WTC11 (cell line): ENCODE data around the gene CFL1. TPM values are rescaled to one million over a fixed set of nuclear protein-coding genes. Genes with fewer than 3 reads are reported as not detected.

Experiments
- ATAC-seq: fragments of 200-7000 bp; cut with Tn5 transposase; 2 replicates; pipeline ENCODE4 v1.10.0; 2021; ENCODE audit warnings: mild to moderate bottlenecking, moderate library complexity
- CTCF ChIA-PET: fragments of 300-600 bp; sonication (Branson Sonifier 250); formaldehyde crosslinking; loops from one replicate; lab custom pipeline; 2021; ENCODE audit warnings: antibody characterized with exemption; lab: Charles Lee
- POLR2A ChIA-PET: fragments of 350-600 bp; sonication (Branson Sonifier 250); formaldehyde crosslinking; loops from one replicate; lab custom pipeline; 2021; ENCODE audit warnings: antibody characterized with exemption; lab: Charles Lee
- DNase-seq: peaks from one replicate; pipeline ENCODE4 v3.0.0; 2021; ENCODE audit warnings: low spot score
- H3K27ac Mint-ChIP-seq: 2 replicates; pipeline ENCODE4 v1.8.0; 2021; ENCODE audit warnings: mixed read lengths
- H3K27me3 Mint-ChIP-seq: 2 replicates; pipeline ENCODE4 v1.8.0; 2021; ENCODE audit warnings: low read depth, mild to moderate bottlenecking, moderate library complexity, mixed read lengths
- H3K36me3 Mint-ChIP-seq: 2 replicates; pipeline ENCODE4 v1.8.0; 2021; ENCODE audit warnings: mixed read lengths
- H3K4me1 Mint-ChIP-seq: 2 replicates; pipeline ENCODE4 v1.8.0; 2022; ENCODE audit warnings: mixed read lengths
- H3K4me3 Mint-ChIP-seq: 2 replicates; pipeline ENCODE4 v1.8.0; 2021; ENCODE audit warnings: mild to moderate bottlenecking, moderate library complexity, mixed read lengths
- H3K9me3 Mint-ChIP-seq: 2 replicates; pipeline ENCODE4 v1.8.0; 2021; ENCODE audit warnings: mixed read lengths
- CREM ChIP-seq: sonication (generic); formaldehyde crosslinking; IDR thresholded peaks from 2 replicates; pipeline ENCODE4 v1.8.1; 2022; ENCODE audit warnings: mild to moderate bottlenecking, missing genetic modification reagents, moderate library complexity
- CTCF ChIP-seq: fragments of 200-600 bp; IDR thresholded peaks from 2 replicates; pipeline ENCODE4 v1.8.0; 2022; ENCODE audit warnings: antibody characterized with exemption
- E2F4 ChIP-seq: sonication (generic); formaldehyde crosslinking; IDR thresholded peaks from 2 replicates; pipeline ENCODE4 v1.8.1; 2022; ENCODE audit warnings: low read depth, mild to moderate bottlenecking, moderate library complexity, missing genetic modification reagents, borderline replicate concordance
- E2F5 ChIP-seq: sonication (generic); formaldehyde crosslinking; IDR thresholded peaks from 2 replicates; pipeline ENCODE4 v1.8.1; 2022; ENCODE audit warnings: mild to moderate bottlenecking, moderate library complexity, missing genetic modification reagents
- ERG ChIP-seq: fragments of 250-450 bp; sonication (Bioruptor Pico); IDR thresholded peaks from 2 replicates; pipeline ENCODE4 v1.8.0; 2021; ENCODE audit warnings: mild to moderate bottlenecking
- MYBL2 ChIP-seq: sonication (generic); formaldehyde crosslinking; IDR thresholded peaks from 2 replicates; pipeline ENCODE4 v1.8.1; 2023; ENCODE audit warnings: mild to moderate bottlenecking, moderate library complexity, missing genetic modification reagents
- NR3C1 ChIP-seq: sonication (generic); formaldehyde crosslinking; conservative IDR thresholded peaks from 2 replicates; pipeline ENCODE4 v1.8.1; 2023; ENCODE audit warnings: low read depth, mild to moderate bottlenecking, missing genetic modification reagents
- OVOL2 ChIP-seq: fragments of 250-450 bp; sonication (Bioruptor Pico); IDR thresholded peaks from 2 replicates; pipeline ENCODE4 v1.9.0; 2021; ENCODE audit warnings: mild to moderate bottlenecking, borderline replicate concordance
- SMAD3 ChIP-seq: sonication (generic); formaldehyde crosslinking; IDR thresholded peaks from 2 replicates; pipeline ENCODE4 v1.8.0; 2022; ENCODE audit warnings: missing genetic modification reagents, mild to moderate bottlenecking, borderline replicate concordance
- SP1 ChIP-seq: sonication (generic); formaldehyde crosslinking; conservative IDR thresholded peaks from 2 replicates; pipeline ENCODE4 v1.8.1; 2022; ENCODE audit warnings: missing genetic modification reagents
- TEAD1 ChIP-seq: sonication (generic); formaldehyde crosslinking; IDR thresholded peaks from 2 replicates; pipeline ENCODE4 v1.8.0; 2022; ENCODE audit warnings: mild to moderate bottlenecking, missing genetic modification reagents
- ZBTB21 ChIP-seq: sonication (generic); formaldehyde crosslinking; IDR thresholded peaks from 2 replicates; pipeline ENCODE4 v1.8.1; 2023; ENCODE audit warnings: mild to moderate bottlenecking, missing genetic modification reagents, borderline replicate concordance
- ZNF219 ChIP-seq: sonication (generic); formaldehyde crosslinking; IDR thresholded peaks from 2 replicates; pipeline ENCODE4 v1.8.0; 2023; ENCODE audit warnings: missing genetic modification reagents, mild to moderate bottlenecking, borderline replicate concordance
- total RNA-seq: library from RNA; stranded (reverse); gene quantifications from 3 replicates; pipeline ENCODE4 v1.2.3, GENCODE V29; 2021
- TF ChIP-seq, protein P1 (sequence below): sonication (generic); formaldehyde crosslinking; IDR thresholded peaks from 2 replicates; pipeline ENCODE4 v1.8.0; 2022; ENCODE audit warnings: mild to moderate bottlenecking, missing genetic modification reagents
- TF ChIP-seq, protein P2 (sequence below): sonication (generic); formaldehyde crosslinking; IDR thresholded peaks from 2 replicates; pipeline ENCODE4 v1.8.1; 2023; ENCODE audit warnings: mild to moderate bottlenecking, moderate library complexity, missing genetic modification reagents
- TF ChIP-seq, protein P3 (sequence below): sonication (generic); formaldehyde crosslinking; IDR thresholded peaks from 2 replicates; pipeline ENCODE4 v1.8.0; 2023; ENCODE audit warnings: missing genetic modification reagents, mild to moderate bottlenecking, borderline replicate concordance
- TF ChIP-seq, protein P4 (sequence below): sonication (generic); formaldehyde crosslinking; IDR thresholded peaks from 2 replicates; pipeline ENCODE4 v1.8.1; 2023; ENCODE audit warnings: mild to moderate bottlenecking, missing genetic modification reagents, moderate library complexity

The CFL1 gene
- total RNA-seq, 1 experiment from 2014 or later = 1,073 TPM

GRCh38 chr11:65890324-65891218 is 32.6 kb upstream of the CFL1 start, which contains the start of gene CCDC85B (continued):
- TF ChIP-seq, protein P1, sequence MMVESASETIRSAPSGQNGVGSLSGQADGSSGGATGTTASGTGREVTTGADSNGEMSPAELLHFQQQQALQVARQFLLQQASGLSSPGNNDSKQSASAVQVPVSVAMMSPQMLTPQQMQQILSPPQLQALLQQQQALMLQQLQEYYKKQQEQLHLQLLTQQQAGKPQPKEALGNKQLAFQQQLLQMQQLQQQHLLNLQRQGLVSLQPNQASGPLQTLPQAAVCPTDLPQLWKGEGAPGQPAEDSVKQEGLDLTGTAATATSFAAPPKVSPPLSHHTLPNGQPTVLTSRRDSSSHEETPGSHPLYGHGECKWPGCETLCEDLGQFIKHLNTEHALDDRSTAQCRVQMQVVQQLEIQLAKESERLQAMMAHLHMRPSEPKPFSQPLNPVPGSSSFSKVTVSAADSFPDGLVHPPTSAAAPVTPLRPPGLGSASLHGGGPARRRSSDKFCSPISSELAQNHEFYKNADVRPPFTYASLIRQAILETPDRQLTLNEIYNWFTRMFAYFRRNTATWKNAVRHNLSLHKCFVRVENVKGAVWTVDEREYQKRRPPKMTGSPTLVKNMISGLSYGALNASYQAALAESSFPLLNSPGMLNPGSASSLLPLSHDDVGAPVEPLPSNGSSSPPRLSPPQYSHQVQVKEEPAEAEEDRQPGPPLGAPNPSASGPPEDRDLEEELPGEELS (CRISPR knock-in tag) = peak; percentile 95; the same call in 1 of the 2 replicates
- TF ChIP-seq MYBL2 (no peak), ZNF219 (CRISPR knock-in tag) (no peak), OVOL2 (CRISPR knock-in tag) (no peak)

DNA sequence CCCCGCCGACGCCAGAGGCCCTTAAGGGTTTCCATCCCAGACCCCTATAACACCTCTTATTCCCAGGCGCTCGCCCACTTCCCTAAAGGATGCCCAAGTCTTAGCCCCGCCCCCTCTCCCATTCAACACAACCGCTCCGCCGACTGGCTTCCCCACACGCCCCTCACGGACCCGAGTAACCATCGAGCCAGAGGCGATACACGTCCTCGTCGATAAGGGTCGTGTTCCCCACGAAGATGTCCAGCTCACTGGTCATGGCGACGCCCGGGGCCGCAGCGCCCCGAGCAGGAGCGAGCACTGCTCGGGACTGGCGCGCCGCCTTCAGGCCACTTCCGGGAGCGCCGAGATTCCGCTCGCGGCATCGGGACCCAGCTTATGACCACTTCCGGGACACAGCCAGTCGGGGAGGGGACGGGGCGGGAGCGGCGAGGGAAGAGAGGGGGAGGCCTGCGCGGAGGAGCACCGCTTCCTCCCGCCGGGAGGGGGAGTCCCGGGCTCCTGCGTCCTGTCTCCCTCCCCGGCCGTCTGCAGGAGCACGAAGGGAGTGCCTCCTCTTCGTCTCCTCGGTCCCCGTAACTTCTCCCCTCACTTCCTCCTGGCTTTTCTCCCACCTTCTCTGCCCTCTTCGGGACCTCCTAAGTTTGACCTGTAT is 30.3 kb upstream of the CFL1 start, which contains the start of gene FIBP:
TSS of gene FIBP (minus strand) at position 309 of the 652 bp plus-strand sequence. CDS start at position 256, 53 bp downstream.
- ATAC-seq (peak; percentile 64), DNase-seq (peak; percentile 98)
- Mint-ChIP-seq H3K36me3 (peaks cover 36% of the 10 kb centered on the region), H3K27me3 (peaks cover 15% of the 10 kb centered on the region), H3K4me3 (peak within 1 kb of the TSS; percentile 97), H3K27ac (peak within 1 kb of the TSS; percentile 98), H3K4me1 (peaks cover 44% of the 10 kb centered on the region), H3K9me3 (no peaks in the 10 kb centered on the region)
- ChIA-PET CTCF (interaction anchor here (0.5 to 11.9 kb wide), 97 partner anchors 8 to 1980 kb away, joined by 3 to 539 read pairs (median 5); partner anchors contain the start of genes BANF1, C11orf68, CFL1 and CST6), POLR2A (interaction anchor here (0.6 to 7.2 kb wide), 19 partner anchors 9 to 1295 kb away, joined by 3 to 90 read pairs (median 4); partner anchors contain the start of genes CFL1, CST6, CTSW and FOSL1)
- TF ChIP-seq, protein P2, sequence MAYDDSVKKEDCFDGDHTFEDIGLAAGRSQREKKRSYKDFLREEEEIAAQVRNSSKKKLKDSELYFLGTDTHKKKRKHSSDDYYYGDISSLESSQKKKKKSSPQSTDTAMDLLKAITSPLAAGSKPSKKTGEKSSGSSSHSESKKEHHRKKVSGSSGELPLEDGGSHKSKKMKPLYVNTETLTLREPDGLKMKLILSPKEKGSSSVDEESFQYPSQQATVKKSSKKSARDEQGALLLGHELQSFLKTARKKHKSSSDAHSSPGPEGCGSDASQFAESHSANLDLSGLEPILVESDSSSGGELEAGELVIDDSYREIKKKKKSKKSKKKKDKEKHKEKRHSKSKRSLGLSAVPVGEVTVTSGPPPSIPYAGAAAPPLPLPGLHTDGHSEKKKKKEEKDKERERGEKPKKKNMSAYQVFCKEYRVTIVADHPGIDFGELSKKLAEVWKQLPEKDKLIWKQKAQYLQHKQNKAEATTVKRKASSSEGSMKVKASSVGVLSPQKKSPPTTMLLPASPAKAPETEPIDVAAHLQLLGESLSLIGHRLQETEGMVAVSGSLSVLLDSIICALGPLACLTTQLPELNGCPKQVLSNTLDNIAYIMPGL (CRISPR knock-in tag) = peak; percentile 93
- TF ChIP-seq, protein P3, sequence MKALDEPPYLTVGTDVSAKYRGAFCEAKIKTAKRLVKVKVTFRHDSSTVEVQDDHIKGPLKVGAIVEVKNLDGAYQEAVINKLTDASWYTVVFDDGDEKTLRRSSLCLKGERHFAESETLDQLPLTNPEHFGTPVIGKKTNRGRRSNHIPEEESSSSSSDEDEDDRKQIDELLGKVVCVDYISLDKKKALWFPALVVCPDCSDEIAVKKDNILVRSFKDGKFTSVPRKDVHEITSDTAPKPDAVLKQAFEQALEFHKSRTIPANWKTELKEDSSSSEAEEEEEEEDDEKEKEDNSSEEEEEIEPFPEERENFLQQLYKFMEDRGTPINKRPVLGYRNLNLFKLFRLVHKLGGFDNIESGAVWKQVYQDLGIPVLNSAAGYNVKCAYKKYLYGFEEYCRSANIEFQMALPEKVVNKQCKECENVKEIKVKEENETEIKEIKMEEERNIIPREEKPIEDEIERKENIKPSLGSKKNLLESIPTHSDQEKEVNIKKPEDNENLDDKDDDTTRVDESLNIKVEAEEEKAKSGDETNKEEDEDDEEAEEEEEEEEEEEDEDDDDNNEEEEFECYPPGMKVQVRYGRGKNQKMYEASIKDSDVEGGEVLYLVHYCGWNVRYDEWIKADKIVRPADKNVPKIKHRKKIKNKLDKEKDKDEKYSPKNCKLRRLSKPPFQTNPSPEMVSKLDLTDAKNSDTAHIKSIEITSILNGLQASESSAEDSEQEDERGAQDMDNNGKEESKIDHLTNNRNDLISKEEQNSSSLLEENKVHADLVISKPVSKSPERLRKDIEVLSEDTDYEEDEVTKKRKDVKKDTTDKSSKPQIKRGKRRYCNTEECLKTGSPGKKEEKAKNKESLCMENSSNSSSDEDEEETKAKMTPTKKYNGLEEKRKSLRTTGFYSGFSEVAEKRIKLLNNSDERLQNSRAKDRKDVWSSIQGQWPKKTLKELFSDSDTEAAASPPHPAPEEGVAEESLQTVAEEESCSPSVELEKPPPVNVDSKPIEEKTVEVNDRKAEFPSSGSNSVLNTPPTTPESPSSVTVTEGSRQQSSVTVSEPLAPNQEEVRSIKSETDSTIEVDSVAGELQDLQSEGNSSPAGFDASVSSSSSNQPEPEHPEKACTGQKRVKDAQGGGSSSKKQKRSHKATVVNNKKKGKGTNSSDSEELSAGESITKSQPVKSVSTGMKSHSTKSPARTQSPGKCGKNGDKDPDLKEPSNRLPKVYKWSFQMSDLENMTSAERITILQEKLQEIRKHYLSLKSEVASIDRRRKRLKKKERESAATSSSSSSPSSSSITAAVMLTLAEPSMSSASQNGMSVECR (CRISPR knock-in tag) = peak; percentile 93; the same call in 1 of the 2 replicates
- TF ChIP-seq SP1 (CRISPR knock-in tag) (peak; percentile 69; the same call in 1 of the 2 replicates), ZBTB21 (CRISPR knock-in tag) (peak; percentile 64; the same call in 1 of the 2 replicates), ERG (CRISPR knock-in tag) (no peak), CTCF (peak; percentile 57), E2F4 (CRISPR knock-in tag) (no peak), E2F5 (CRISPR knock-in tag) (peak; percentile 84; the same call in 1 of the 2 replicates), SMAD3 (CRISPR knock-in tag) (peak; percentile 81; the same call in 1 of the 2 replicates), NR3C1 (no peak), CREM (peak; percentile 90), TEAD1 (CRISPR knock-in tag) (peak; percentile 84)
- TF ChIP-seq, protein P4, sequence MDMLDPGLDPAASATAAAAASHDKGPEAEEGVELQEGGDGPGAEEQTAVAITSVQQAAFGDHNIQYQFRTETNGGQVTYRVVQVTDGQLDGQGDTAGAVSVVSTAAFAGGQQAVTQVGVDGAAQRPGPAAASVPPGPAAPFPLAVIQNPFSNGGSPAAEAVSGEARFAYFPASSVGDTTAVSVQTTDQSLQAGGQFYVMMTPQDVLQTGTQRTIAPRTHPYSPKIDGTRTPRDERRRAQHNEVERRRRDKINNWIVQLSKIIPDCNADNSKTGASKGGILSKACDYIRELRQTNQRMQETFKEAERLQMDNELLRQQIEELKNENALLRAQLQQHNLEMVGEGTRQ (CRISPR knock-in tag) = peak; percentile 49; the same call in 1 of the 2 replicates
